ENCODE results near the gene IDI1.

GRCh38 chr10:1035201-1035600 is 13.7 kb downstream of the IDI1 start:
- TF ChIP-seq SP1 (IDR thresholded peaks at IDR 0.05) (no peak), SUZ12 (IDR thresholded peaks at IDR 0.05) (no peak), NFRKB (IDR thresholded peaks at IDR 0.05) (no peak), HDGF (IDR thresholded peaks at IDR 0.05; ENCODE audit: borderline replicate concordance) (no peak)

Data from HEK293T (cell line).